C1 segment of cervical spinal cord (tissue), 14 donors: ENCODE data around the gene GNAS-AS1.
"Not testable (repeated sequence)": the region's sequence is repeated elsewhere in the genome, so short reads cannot be mapped to it uniquely, and the experiment has no call there.

Experiments
- DNase-seq, 14 donors: peaks; one replicate each; lab custom pipeline; 2025; lab: John Stamatoyannopoulos, UW

Gene GNAS-AS1

GRCh38 chr20:58837717-58838116 lies 13.0 kb downstream of the GNAS-AS1 start:
- DNase-seq: no peak

GRCh38 chr20:58836616-58837204 lies 14.0 kb downstream of the GNAS-AS1 start:
- no peak for DNase-seq

GRCh38 chr20:58835231-58835630 lies 15.5 kb downstream of the GNAS-AS1 start:
- DNase-seq: no peak

GRCh38 chr20:58833921-58834320 lies 16.8 kb downstream of the GNAS-AS1 start:
- DNase-seq: no peak

GRCh38 chr20:58832457-58832856 lies 18.2 kb downstream of the GNAS-AS1 start:
- DNase-seq: no peak

- peak in 4 of 14 donors; percentile 9 to 11 (median 9) for DNase-seq
These were observed 21.2 kb downstream of the GNAS-AS1 start for GRCh38 chr20:58829531-58829941.

GRCh38 chr20:58828804-58829203 lies 21.9 kb downstream of the GNAS-AS1 start:
- DNase-seq: not testable (repeated sequence)

- no peak for DNase-seq
These were observed 22.6 kb downstream of the GNAS-AS1 start for GRCh38 chr20:58828136-58828535.

- no peak for DNase-seq
These were observed 24.4 kb downstream of the GNAS-AS1 start for GRCh38 chr20:58826271-58826670.

- no peak for DNase-seq
These were observed 25.3 kb downstream of the GNAS-AS1 start for GRCh38 chr20:58825450-58825849.

GRCh38 chr20:58824843-58825242 lies 25.9 kb downstream of the GNAS-AS1 start:
- no peak for DNase-seq

- DNase-seq: no peak
These were observed 27.7 kb downstream of the GNAS-AS1 start for GRCh38 chr20:58822748-58823730.

GRCh38 chr20:58822149-58822548 lies 28.6 kb downstream of the GNAS-AS1 start:
- DNase-seq: no peak

GRCh38 chr20:58820515-58820914 lies 30.2 kb downstream of the GNAS-AS1 start:
- DNase-seq: not testable (repeated sequence)

- DNase-seq: no peak
These were observed 30.8 kb downstream of the GNAS-AS1 start for GRCh38 chr20:58819921-58820320.

GRCh38 chr20:58818586-58819285 lies 32.0 kb downstream of the GNAS-AS1 start:
- no peak for DNase-seq

- peak in 1 of 14 donors; percentile 0 for DNase-seq
These were observed 33.0 kb downstream of the GNAS-AS1 start for GRCh38 chr20:58817748-58818147.

- DNase-seq: no peak
These were observed 33.6 kb downstream of the GNAS-AS1 start for GRCh38 chr20:58816957-58817651.

GRCh38 chr20:58816051-58816450 lies 34.7 kb downstream of the GNAS-AS1 start:
- no peak for DNase-seq

- DNase-seq: no peak
These were observed 35.3 kb downstream of the GNAS-AS1 start for GRCh38 chr20:58815448-58815847.

GRCh38 chr20:58813369-58813768 lies 37.3 kb downstream of the GNAS-AS1 start:
- DNase-seq: no peak

- DNase-seq: no peak
These were observed 39.4 kb downstream of the GNAS-AS1 start for GRCh38 chr20:58811334-58811733.
